Left hindlimb (tissue), 1 donor: ENCODE results near the gene OR9Q1.
"Not testable (repeated sequence)": the region's sequence is repeated elsewhere in the genome, so short reads cannot be mapped to it uniquely, and the experiment has no call there.

Source experiments
- DNase-seq: peaks from one replicate; pipeline ENCODE4 v3.0.0-alpha.2; 2018

OR9Q1 gene

GRCh38 chr11:58023435-58023931, at the start of gene OR9Q1:
Gene OR9Q1, plus strand, starts transcription at chr11:58023881. Its CDS starts 155,564 bp downstream, at chr11:58179445.
- no peak for DNase-seq

- no peak for DNase-seq
Observed at GRCh38 chr11:57974132-57974531, 49.5 kb upstream of the OR9Q1 start.

- DNase-seq: peak; percentile 59
Observed at GRCh38 chr11:57974848-57975601, 48.7 kb upstream of the OR9Q1 start.

- DNase-seq: no peak
Observed at GRCh38 chr11:57977709-57978108, 46.0 kb upstream of the OR9Q1 start.

- no peak for DNase-seq
Observed at GRCh38 chr11:57978686-57979531, 44.8 kb upstream of the OR9Q1 start.

- no peak for DNase-seq
Observed at GRCh38 chr11:57979532-57980079, 44.1 kb upstream of the OR9Q1 start.

- DNase-seq: no peak
Observed at GRCh38 chr11:57980201-57980600, 43.5 kb upstream of the OR9Q1 start.

GRCh38 chr11:57981536-57981935, 42.1 kb upstream of the OR9Q1 start:
- DNase-seq: no peak

GRCh38 chr11:57982776-57983175, 40.9 kb upstream of the OR9Q1 start:
- no peak for DNase-seq

- DNase-seq: no peak
Observed at GRCh38 chr11:57983191-57983590, 40.5 kb upstream of the OR9Q1 start.

GRCh38 chr11:57999523-57999922, 24.2 kb upstream of the OR9Q1 start:
- DNase-seq: not testable (repeated sequence)

GRCh38 chr11:58000021-58000420, 23.7 kb upstream of the OR9Q1 start:
- not testable (repeated sequence) for DNase-seq

GRCh38 chr11:58000699-58001098, 23.0 kb upstream of the OR9Q1 start:
- DNase-seq: no peak

- no peak for DNase-seq
Observed at GRCh38 chr11:58003036-58003435, 20.6 kb upstream of the OR9Q1 start.

- no peak for DNase-seq
Observed at GRCh38 chr11:58003591-58003990, 20.1 kb upstream of the OR9Q1 start.

- DNase-seq: no peak
Observed at GRCh38 chr11:58004664-58005063, 19.0 kb upstream of the OR9Q1 start.

GRCh38 chr11:58006940-58007339, 16.7 kb upstream of the OR9Q1 start:
- no peak for DNase-seq

GRCh38 chr11:58011771-58012170, 11.9 kb upstream of the OR9Q1 start:
- DNase-seq: no peak

GRCh38 chr11:58024601-58025091, 965 bp downstream of the OR9Q1 start:
- DNase-seq: peak; percentile 58

GRCh38 chr11:58027341-58027740, 3.7 kb downstream of the OR9Q1 start:
- DNase-seq: no peak

- DNase-seq: no peak
Observed at GRCh38 chr11:58028687-58029411, 5.2 kb downstream of the OR9Q1 start.

- no peak for DNase-seq
Observed at GRCh38 chr11:58030653-58031052, 7.0 kb downstream of the OR9Q1 start, which contains the start of gene OR6Q1. Gene OR6Q1, plus strand, starts transcription at chr11:58030953. Its CDS starts 0 bp downstream, at chr11:58030953.

- DNase-seq: no peak
Observed at GRCh38 chr11:58034471-58034870, 10.8 kb downstream of the OR9Q1 start.
